ENCODE measurements around the gene FBLN5.
"Not testable (repeated sequence)": the region's sequence is repeated elsewhere in the genome, so short reads cannot be mapped to it uniquely, and the experiment has no call there.

Gene FBLN5

DNA sequence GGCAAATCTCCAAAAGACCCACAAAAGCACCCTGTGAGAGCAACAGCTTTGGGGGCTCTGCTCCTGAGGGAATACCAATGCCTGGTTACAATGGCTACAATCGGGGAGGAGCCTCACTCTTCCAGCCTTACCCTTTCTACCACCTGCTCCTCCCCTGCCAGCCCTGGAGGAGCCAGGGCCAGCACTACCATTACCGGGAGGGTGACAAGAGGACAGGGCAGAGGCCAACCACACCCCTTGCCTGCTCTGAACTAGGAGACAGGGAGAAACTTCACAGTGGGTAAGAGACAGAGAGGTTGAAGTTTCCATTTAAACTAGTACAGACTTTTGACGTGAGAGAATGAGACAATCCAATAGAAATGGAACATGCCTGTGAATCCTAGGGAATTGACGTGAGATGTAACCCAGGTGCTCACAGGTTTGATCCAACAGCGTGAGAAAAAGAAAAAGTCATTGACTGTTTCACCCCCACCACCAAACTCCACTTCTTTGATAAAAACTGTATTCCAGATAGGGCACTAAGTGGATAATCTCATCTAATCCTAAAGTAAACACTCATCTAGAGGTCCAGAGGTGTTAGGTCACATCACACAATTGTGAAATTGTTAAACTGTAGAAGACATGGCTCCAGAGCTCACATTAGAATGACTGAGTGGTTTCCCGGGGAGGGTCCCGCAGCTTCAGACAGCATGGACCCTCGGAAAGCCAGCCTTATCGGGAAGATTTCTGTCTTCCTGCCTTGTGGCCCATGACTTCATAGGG, 71.8 kb downstream of the FBLN5 start:
- no peak for TF ChIP-seq ZNF274 (IDR thresholded peaks at IDR 0.05; ENCODE audit: low read depth, low read length)
- H3K4me3 ChIP-seq (ENCODE audit: low read length), result no peak overlapping the region

DNA sequence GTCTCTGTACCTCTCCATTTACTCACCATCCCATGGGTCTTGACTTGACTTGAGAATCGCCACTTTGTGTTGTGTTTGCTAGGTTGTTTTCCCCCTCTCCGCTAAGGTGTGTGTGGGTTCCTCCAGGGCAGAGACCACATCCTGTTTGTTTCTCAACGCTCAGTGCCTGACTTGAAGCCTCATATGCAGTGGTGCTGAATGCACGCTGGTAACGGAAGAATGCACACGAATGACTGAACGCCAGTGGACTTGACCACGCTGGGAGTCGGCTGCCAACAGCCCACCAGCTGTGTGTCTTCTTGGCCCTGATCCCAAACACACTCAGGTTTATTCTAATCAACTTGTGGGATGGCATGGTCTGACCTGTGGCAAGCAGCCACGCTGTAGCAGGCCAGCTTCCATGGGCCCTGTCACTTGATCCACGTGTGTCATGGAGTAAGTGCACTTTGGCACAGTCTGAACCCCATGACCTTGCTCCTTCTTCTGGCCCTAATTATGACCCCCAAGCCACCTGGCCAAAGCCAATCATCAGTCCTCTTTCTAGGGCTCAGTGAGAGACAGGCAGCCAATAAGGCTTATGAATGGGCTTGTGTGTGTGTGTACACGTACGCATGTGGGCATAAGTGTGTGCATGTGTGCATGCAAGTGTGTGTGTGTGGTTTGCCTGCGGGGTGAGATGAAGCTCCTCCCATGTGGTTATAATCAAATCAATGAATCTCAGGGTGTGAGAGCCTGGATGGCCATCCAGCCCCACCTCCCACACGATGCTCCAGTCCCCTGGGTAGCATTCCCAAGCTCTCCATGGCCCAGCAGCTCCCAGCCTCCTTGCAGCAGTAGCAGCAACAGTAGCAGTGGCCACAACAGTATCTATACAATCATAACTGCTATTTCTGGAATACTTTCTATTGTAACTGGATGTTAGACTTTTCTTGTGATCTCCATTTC, 73.8 kb downstream of the FBLN5 start:
- TF ChIP-seq ZNF274 (IDR thresholded peaks at IDR 0.05; ENCODE audit: low read depth, low read length), result no peak
- no peak overlapping the region; the same call in 1 of the 2 replicates for H3K4me3 ChIP-seq (ENCODE audit: low read length)

DNA sequence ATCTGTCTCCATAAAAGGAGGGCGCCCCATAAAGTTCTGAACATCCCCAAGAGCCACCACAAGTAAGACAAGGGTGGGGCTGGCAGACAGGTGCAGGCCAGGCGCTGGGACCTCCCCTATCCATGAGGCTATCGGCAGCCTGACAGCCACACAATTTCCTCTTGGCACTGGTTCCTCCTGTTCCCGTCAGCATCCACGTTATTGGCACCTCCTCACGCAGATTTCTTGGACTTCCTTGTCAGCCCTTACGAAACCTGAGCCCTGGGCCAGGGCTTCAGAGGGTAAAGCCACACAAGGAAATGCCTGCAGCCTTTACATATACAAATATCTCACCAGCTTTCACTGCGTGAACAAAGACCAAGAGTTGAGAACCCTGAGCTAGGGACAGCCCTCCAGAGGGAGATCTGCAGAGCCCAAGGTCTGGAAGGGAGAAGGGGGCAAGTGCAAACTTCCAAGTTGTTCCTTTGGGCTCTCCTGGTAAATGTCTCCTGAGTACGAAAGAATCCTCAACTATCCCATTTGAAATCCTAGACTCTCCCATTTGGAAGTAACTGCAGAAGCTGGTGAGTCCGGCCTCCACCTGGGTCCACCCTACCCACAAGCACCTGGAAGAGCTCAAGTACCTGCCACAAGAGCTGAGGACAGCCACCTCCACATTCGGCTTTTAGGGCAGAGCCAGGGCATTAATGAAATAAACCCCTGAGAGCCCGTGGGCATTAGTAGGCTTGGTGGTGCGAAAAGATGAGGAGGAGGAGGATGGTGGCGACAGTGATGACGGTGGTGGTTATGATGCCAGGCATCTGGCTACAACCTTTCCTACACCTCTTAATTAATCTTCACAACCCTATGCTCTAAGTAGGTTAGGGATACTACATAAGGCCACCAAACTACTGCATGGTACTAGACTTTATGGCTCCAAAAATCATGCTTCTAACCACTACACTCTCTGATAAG, 74.7 kb downstream of the FBLN5 start:
- peak overlapping the region; percentile 4; the same call in 1 of the 2 replicates for H3K4me3 ChIP-seq (ENCODE audit: low read length)
- no peak for TF ChIP-seq ZNF274 (IDR thresholded peaks at IDR 0.05; ENCODE audit: low read depth, low read length)

DNA sequence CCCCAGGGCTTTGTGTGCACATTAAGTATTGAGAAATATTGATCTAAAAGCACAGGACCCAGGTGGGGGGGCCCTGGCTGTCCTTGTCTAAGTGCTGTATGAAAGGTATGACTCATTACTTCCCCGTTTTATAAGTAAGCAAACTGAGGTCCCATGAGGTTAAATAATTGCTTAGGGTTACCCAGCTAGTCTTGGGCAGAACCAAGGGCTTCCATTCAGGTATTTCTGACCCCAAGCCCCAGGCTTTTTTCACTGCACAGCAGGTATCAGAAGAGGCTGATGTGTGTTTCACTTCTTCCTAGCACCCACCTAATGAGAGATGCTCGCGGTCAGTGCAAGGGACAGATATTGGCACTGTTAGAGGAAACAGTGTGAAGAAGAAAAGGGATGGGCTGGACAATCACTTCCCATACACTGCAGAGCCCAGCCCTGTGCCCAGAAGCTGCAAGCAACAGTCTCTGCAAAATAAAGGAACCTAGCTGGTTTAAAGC, 75.4 kb downstream of the FBLN5 start:
- TF ChIP-seq ZNF274 (IDR thresholded peaks at IDR 0.05; ENCODE audit: low read depth, low read length), result no peak
- no peak overlapping the region; the same call in 1 of the 2 replicates for H3K4me3 ChIP-seq (ENCODE audit: low read length)

DNA sequence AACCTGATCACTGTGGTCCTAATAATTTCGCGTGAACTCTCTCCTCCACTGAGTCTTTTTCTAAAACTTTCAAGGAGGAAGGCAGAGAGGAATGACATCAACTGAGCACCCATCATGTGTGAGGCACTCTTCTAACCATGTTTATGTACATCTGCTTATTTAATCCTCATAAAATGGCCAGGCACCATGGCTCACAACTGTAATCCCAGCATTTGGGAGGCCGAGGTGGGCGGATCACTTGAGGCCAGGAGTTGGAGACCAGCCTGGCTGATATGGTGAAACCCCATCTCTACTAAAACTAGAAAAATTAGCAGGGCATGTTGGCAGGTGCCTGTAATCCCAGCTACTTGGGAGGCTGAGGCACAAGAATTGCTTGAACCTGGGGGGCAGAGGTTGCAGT, 76.1 kb downstream of the FBLN5 start:
- H3K4me3 ChIP-seq (ENCODE audit: low read length), result not testable (repeated sequence)

DNA sequence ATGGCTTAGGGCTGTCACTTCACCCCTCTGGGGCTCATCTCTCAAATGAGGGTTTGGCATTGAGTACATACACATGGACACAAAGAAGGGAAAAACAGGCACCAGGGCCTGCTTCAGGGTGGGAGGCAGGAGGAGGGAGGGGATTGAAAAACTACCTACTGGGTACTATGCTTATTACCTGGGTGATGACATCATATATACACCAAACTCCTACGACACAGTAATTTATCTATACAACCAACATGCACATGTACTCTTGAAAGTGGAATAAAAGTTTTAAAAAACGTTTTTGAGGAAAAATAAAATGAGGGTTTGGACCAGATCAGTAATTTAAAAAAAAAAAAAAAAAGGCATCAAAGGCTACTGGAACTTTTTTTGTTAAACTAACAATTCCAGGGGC, 76.6 kb downstream of the FBLN5 start:
- H3K4me3 ChIP-seq (ENCODE audit: low read length), result no peak overlapping the region
- TF ChIP-seq ZNF274 (IDR thresholded peaks at IDR 0.05; ENCODE audit: low read depth, low read length), result no peak

DNA sequence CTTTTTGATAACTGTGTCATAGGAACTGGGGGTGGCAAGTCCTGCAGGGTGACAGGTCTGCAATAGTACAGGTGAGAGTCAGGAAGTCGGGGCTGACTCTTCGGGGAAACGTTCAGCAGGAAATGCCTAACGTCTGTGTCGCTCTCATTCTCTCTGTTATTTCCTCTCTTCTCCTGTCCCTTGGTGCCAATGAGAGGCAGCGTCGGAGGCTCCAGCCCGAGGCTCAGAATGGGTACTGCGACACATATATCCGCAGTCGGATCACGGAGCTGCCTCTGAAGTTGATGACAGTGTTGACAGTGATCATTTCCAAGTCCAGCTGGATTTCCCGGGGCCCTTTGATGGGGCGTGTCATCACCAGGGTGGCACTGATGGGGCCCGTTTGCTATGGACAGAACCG, 77.5 kb downstream of the FBLN5 start:
- TF ChIP-seq ZNF274 (IDR thresholded peaks at IDR 0.05; ENCODE audit: low read depth, low read length), result no peak
- H3K4me3 ChIP-seq (ENCODE audit: low read length), result no peak overlapping the region

DNA sequence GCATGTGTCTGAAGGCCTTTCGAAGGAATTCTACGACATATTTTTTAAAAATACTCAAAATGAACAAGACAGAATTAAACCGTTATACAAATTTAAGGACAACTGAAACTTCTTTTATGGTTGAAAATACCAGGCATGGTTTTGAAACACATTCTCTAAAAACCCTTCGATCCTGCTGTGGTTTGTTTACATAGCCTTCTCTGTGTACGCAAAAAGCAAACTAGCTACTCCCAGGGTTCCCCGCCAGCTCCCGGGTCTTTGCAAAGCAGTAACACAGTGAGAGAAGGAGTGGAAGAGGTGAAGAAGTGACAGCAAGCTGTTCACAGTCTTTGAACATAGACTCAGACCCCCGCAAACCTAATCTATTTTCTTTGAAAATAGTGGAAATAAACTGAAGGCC, 77.9 kb downstream of the FBLN5 start:
- TF ChIP-seq ZNF274 (IDR thresholded peaks at IDR 0.05; ENCODE audit: low read depth, low read length), result no peak
- no peak overlapping the region for H3K4me3 ChIP-seq (ENCODE audit: low read length)

DNA sequence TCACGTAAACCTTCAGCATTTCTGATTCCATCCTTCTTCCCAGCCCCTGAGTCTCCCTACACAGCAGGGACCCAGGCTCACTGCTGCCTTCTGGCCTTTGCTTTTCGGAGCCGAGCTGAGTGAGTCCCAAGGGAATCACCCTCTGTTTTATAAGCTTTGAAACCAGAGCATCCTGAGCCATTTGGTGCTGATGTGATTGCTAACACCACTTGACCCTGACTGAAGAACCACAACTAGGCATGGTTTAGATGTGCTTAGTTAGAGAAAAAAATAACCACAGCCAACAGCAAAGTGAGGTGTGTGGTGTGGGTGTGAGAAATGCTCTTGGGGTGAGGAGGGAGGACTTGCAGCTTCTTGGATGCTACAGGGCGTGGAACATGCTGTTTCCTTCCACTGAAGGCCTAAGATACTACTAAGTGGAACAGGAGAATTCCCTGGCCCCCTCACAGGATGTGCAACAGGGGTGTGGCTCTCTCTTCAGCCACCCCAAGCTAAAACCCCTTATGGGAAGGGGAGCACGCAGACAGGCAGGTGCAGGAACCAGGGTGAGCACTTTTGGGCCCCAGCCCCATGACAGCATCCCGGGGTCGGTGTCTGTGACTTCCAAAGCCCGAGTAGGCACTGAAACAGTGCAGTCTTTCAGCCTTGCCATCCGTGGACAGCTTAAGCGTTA, 80.0 kb downstream of the FBLN5 start, which contains the start of gene TC2N:
TC2N (minus strand) TSS at position 221 of the 673 bp plus-strand sequence. CDS start 53,767 bp downstream, outside the sequence.
- no peak within 1 kb of the TSS; the same call in 1 of the 2 replicates for H3K4me3 ChIP-seq (ENCODE audit: low read length)
- TF ChIP-seq ZNF274 (IDR thresholded peaks at IDR 0.05; ENCODE audit: low read depth, low read length), result no peak

DNA sequence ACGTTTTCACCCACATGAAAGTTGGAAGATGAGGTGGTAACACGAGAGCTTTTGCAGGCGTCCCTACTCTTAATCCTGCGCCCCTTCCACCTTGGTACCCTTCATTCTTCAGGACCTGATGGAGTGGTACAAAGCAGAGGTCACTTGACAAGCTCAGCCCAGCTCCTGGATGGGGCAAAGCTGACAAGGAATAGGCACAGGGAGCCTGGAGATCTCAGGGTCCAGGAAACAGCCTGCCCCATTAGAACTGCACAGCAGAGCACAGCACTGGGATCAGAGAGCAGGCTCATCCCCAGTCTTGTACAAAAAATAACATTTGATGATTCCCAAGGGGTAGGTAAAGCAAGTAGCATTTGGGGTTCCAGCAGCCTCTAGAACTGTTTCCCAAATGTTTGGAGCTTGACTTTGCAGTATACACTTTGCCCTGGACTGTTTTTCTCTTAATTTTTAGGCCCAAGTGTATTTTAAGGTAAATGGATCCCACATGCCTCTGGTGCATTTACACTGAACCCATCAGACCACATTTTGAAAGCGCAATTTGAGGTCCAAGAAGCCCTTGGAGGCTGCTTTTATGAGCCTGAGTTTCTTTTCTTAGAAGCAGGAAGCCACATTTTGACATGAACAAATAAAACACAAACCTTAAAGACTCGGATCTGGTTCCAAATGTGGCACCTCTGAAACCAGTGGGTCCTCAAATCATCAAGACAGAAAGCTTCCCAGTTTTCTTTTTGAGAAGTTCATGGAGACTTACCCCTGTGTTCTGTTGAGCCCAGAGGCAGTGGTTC, 80.8 kb downstream of the FBLN5 start:
- TF ChIP-seq ZNF274 (IDR thresholded peaks at IDR 0.05; ENCODE audit: low read depth, low read length), result no peak
- no peak overlapping the region; the same call in 1 of the 2 replicates for H3K4me3 ChIP-seq (ENCODE audit: low read length)

DNA sequence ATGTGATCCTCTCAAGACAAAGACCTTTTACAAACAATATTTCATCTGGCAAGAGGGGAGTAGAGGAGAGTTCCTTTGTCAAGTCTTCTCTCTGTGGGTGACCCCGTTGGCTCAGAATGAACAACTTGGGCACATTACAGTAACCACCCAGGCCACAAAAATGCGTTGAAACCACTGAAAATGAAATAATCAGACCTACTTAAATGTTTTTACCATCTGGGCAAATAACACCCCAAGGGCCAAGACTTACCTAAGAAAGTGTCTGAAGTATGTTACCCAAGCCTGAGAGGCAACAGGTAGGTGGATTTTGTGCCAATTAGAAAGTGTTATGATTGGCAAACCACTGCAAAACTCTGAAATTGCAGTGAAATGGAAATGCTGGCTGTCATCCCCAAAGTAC, 81.4 kb downstream of the FBLN5 start:
- no peak for TF ChIP-seq ZNF274 (IDR thresholded peaks at IDR 0.05; ENCODE audit: low read depth, low read length)

DNA sequence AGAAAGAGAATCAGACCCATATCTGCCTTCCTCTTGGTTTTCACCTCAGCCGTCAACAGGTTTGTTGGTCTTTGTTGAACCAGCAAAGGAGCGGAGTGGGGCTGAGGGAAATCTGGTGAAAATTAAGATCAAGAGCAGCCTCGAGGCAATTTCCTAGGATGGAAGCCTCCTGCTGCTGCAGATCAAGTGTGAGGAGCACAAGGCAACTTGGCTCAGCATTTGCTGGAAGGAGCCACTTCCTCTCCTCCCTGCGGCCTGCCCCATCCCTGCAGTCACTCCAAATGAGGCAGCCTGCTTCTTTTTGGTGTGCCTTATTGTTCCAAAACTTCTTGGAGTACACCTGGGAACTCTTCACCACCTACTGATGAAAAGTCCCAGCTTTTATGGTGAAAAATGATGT, 85.1 kb downstream of the FBLN5 start:
- no peak for TF ChIP-seq ZNF274 (IDR thresholded peaks at IDR 0.05; ENCODE audit: low read depth, low read length)

More for the DNA sequence above, 81.4 kb downstream of the FBLN5 start:
- H3K4me3 ChIP-seq (ENCODE audit: low read length), result no peak overlapping the region

More for the DNA sequence above, 85.1 kb downstream of the FBLN5 start:
- H3K4me3 ChIP-seq (ENCODE audit: low read length), result no peak overlapping the region
